Epithelial cell of esophagus (primary cell): ENCODE results near the gene PPP1R15B.

Experiments
- DNase-seq: peaks from one replicate; pipeline ENCODE4 v3.0.0; 2010; ENCODE audit warnings: low read depth
- H3K4me3 ChIP-seq: 2 replicates; pipeline ENCODE4 v1.5.1; 2011; ENCODE audit warnings: mild to moderate bottlenecking, low read length, control low read depth
- CTCF ChIP-seq: IDR thresholded peaks from 2 replicates; pipeline ENCODE4 v1.5.1; 2011; ENCODE audit warnings: low read depth, mild to moderate bottlenecking, low read length, control low read depth, inconsistent platforms; ENCODE audit not compliant: insufficient read depth; ENCODE audit errors: missing control alignments

The PPP1R15B gene

GRCh38 chr1:204411451-204412204, at the start of gene PPP1R15B:
Gene PPP1R15B, minus strand, starts transcription at chr1:204411817. Its CDS starts 406 bp downstream, at chr1:204411411.
- H3K4me3 ChIP-seq: peak within 1 kb of the TSS; percentile 99
- no peak for TF ChIP-seq CTCF
- DNase-seq: peak; percentile 99

- no peak for TF ChIP-seq CTCF
- DNase-seq: no peak
- no peak overlapping the region for H3K4me3 ChIP-seq
Measured at GRCh38 chr1:204460346-204460745, 48.7 kb upstream of the PPP1R15B start.

GRCh38 chr1:204459706-204460105, 48.1 kb upstream of the PPP1R15B start:
- no peak for TF ChIP-seq CTCF
- no peak overlapping the region for H3K4me3 ChIP-seq
- no peak for DNase-seq

GRCh38 chr1:204457666-204458065, 46.0 kb upstream of the PPP1R15B start:
- H3K4me3 ChIP-seq: no peak overlapping the region
- TF ChIP-seq CTCF: no peak
- no peak for DNase-seq

- DNase-seq: no peak
- no peak for TF ChIP-seq CTCF
- H3K4me3 ChIP-seq: no peak overlapping the region
Measured at GRCh38 chr1:204456826-204457442, 45.3 kb upstream of the PPP1R15B start.

- DNase-seq: no peak
- TF ChIP-seq CTCF: no peak
- no peak overlapping the region for H3K4me3 ChIP-seq
Measured at GRCh38 chr1:204455831-204456145, 44.2 kb upstream of the PPP1R15B start.
